ENCODE data around the gene KRT12.

Gene KRT12

GRCh38 chr17:40883626-40884334 is 16.8 kb upstream of the KRT12 start:
- no peak for DNase-seq
- Histone ChIP-seq H3K4me3 (no peak overlapping the region), H3K27ac (no peak overlapping the region), H3K9me3 (no peaks in the 10 kb centered on the region), H3K27me3 (peaks cover 0 to 3% of the 10 kb centered on the region in 2 donors), H3K36me3 (no peaks in the 10 kb centered on the region), H3K4me1 (no peaks in the 10 kb centered on the region)
- intact Hi-C loops (cut with DNase I; ENCODE audit: low total_unique reads) = no loop called here
- no peak for TF ChIP-seq CTCF (IDR thresholded peaks at IDR 0.05)

GRCh38 chr17:40883031-40883430 is 16.0 kb upstream of the KRT12 start:
- peaks cover 0 to 3% of the 10 kb centered on the region in 2 donors for H3K27me3 ChIP-seq
- no peak for DNase-seq
- H3K36me3 ChIP-seq = no peaks in the 10 kb centered on the region
- intact Hi-C loops (cut with DNase I; ENCODE audit: low total_unique reads) = no loop called here
- TF ChIP-seq CTCF (IDR thresholded peaks at IDR 0.05) = no peak
- H3K27ac ChIP-seq = no peak overlapping the region
- H3K4me3 ChIP-seq = no peak overlapping the region
- no peaks in the 10 kb centered on the region for H3K9me3 ChIP-seq
- H3K4me1 ChIP-seq = no peaks in the 10 kb centered on the region

GRCh38 chr17:40879026-40879425 is 12.0 kb upstream of the KRT12 start:
- no peaks in the 10 kb centered on the region for H3K36me3 ChIP-seq
- intact Hi-C loops (cut with DNase I; ENCODE audit: low total_unique reads) = no loop called here
- no peak for DNase-seq
- H3K27ac ChIP-seq = no peak overlapping the region
- no peaks in the 10 kb centered on the region for H3K27me3 ChIP-seq
- no peaks in the 10 kb centered on the region for H3K9me3 ChIP-seq
- no peaks in the 10 kb centered on the region for H3K4me1 ChIP-seq
- no peak for TF ChIP-seq CTCF (IDR thresholded peaks at IDR 0.05)
- H3K4me3 ChIP-seq = no peak overlapping the region

- H3K9me3 ChIP-seq = no peaks in the 10 kb centered on the region
- DNase-seq = no peak
- intact Hi-C loops (cut with DNase I; ENCODE audit: low total_unique reads) = no loop called here
- no peak overlapping the region for H3K4me3 ChIP-seq
- H3K27me3 ChIP-seq = no peaks in the 10 kb centered on the region
- H3K36me3 ChIP-seq = no peaks in the 10 kb centered on the region
- no peak for TF ChIP-seq CTCF (IDR thresholded peaks at IDR 0.05)
- H3K27ac ChIP-seq = no peak overlapping the region
- no peaks in the 10 kb centered on the region for H3K4me1 ChIP-seq
These were observed 11.0 kb upstream of the KRT12 start for GRCh38 chr17:40878044-40878443.

- no peak overlapping the region for H3K4me3 ChIP-seq
- H3K27me3 ChIP-seq = peaks cover 0 to 14% of the 10 kb centered on the region in 2 donors
- H3K36me3 ChIP-seq = no peaks in the 10 kb centered on the region
- no peaks in the 10 kb centered on the region for H3K4me1 ChIP-seq
- no peak overlapping the region for H3K27ac ChIP-seq
- TF ChIP-seq CTCF (IDR thresholded peaks at IDR 0.05) = no peak
- no peaks in the 10 kb centered on the region for H3K9me3 ChIP-seq
- DNase-seq = no peak
- intact Hi-C loops (cut with DNase I; ENCODE audit: low total_unique reads) = no loop called here
These were observed 6.8 kb upstream of the KRT12 start for GRCh38 chr17:40873801-40874200.

GRCh38 chr17:40873255-40873654 is 6.2 kb upstream of the KRT12 start:
- Histone ChIP-seq H3K36me3 (no peaks in the 10 kb centered on the region), H3K9me3 (no peaks in the 10 kb centered on the region), H3K4me3 (no peak overlapping the region), H3K27ac (no peak overlapping the region), H3K27me3 (peaks cover 0 to 14% of the 10 kb centered on the region in 2 donors), H3K4me1 (no peaks in the 10 kb centered on the region)
- no peak for TF ChIP-seq CTCF (IDR thresholded peaks at IDR 0.05)
- DNase-seq = no peak
- intact Hi-C loops (cut with DNase I; ENCODE audit: low total_unique reads) = no loop called here
